C4-2B (cell line): ENCODE measurements around the gene SPATA6.
"Not testable (repeated sequence)": the region's sequence is repeated elsewhere in the genome, so short reads cannot be mapped to it uniquely, and the experiment has no call there.

ENCODE experiments used
- ZFX ChIP-seq: fragments of 450-650 bp; IDR thresholded peaks from 2 replicates; pipeline ENCODE4 v1.6.1; 2017
- TF ChIP-seq, protein P1 (sequence below): fragments of 450-650 bp; conservative IDR thresholded peaks from 2 replicates; pipeline ENCODE4 v1.5.1; 2017; ENCODE audit warnings: mild to moderate bottlenecking

DNA sequence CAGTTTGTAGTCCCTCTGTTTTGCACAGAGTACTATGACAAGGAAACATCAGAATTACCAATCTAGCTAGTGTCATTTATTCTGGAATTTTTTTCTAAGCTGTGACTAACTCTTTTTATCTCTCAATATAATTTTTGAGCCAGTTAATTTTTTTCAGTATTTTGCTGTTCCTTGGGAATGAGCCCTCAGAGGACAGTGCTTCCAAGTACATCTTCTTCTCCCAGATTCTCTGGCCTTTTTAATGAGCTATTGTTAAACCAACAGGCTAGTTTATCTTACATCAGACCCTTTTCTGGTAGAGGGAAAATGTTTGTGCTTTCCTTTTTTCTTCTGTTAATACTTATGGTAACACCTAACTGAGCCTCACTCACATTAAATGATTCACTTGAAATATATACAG is 34.6 kb downstream of the SPATA6 start:
- TF ChIP-seq, protein P1, sequence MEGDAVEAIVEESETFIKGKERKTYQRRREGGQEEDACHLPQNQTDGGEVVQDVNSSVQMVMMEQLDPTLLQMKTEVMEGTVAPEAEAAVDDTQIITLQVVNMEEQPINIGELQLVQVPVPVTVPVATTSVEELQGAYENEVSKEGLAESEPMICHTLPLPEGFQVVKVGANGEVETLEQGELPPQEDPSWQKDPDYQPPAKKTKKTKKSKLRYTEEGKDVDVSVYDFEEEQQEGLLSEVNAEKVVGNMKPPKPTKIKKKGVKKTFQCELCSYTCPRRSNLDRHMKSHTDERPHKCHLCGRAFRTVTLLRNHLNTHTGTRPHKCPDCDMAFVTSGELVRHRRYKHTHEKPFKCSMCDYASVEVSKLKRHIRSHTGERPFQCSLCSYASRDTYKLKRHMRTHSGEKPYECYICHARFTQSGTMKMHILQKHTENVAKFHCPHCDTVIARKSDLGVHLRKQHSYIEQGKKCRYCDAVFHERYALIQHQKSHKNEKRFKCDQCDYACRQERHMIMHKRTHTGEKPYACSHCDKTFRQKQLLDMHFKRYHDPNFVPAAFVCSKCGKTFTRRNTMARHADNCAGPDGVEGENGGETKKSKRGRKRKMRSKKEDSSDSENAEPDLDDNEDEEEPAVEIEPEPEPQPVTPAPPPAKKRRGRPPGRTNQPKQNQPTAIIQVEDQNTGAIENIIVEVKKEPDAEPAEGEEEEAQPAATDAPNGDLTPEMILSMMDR = not testable (repeated sequence)
- not testable (repeated sequence) for TF ChIP-seq ZFX
